HG03159 (cell line): ENCODE measurements around the gene KCTD12.

Source experiments
- ATAC-seq: cut with Tn5 transposase; IDR thresholded peaks from one replicate; pipeline ENCODE4 v1.9.1; 2021; ENCODE audit warnings: mild to moderate bottlenecking, moderate library complexity; ENCODE audit not compliant: unreplicated experiment

Gene KCTD12

DNA sequence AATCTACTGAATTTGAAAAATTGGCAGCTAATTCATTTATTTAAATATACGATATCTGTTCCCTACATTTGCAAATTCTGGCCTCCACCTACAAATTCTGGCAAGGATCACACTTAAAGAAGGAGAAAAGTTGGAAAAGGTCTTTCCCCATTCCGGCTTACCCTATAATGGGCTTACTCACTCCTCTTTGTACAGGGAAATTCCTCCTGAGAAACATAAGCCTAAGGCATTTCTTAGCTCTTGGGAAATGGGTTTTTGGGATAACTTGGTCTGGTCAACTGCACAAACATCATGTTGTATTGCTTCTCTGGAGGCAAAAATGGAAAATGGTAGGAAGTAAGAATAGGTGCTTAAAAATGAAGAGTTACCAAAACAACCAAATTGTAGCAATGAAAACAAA, 25.5 kb downstream of the KCTD12 start:
- ATAC-seq: no peak

DNA sequence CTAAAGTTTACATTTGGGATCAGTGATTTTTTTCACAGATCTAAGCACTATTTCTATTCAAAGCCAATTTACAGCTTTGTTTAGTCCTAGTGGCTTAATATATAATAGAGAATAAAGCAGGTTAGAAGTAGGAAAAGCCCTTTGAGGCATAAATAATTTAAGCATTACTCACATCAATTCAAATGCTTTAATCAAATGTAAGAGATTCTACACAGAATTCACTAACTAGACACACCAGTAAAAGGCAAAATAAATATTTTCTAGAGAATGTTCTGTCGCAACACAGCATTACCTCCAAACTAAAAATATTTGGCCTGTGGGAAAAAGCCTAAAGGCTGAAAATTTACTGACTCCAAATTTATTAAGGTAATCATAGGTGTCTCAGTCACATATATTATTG, 31.3 kb downstream of the KCTD12 start:
- no peak for ATAC-seq

DNA sequence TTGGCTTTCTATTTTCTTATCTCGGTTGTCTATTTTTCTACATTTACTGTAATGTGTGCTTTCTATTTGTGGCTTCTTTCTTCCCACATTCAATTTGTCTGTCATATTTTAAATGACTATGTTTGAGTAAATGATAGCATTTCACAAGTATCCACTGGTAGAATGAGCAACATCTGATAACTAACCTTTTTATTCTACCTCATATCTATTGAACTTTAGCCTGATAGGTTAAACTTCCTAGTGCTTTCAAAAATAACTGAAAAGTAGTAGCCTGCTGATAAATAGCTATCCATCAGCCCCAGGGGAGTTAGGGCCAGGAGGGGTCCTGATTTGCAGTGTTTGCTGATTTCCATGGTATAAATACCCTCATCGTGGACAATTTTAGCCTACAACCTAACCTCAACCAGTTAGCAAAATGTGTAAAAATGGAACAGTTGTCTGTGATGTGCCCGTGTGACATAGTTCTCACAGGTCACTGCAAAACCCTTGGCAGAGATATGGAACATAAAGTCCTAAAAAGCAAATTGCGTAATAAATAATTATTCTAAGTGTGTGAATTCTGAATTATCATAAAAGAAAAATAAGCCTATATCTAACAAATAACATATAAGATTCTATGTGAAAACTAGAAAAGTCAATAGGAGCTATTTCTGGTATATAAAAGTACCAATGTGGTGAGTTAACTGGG, 32.1 kb downstream of the KCTD12 start:
- ATAC-seq: no peak

DNA sequence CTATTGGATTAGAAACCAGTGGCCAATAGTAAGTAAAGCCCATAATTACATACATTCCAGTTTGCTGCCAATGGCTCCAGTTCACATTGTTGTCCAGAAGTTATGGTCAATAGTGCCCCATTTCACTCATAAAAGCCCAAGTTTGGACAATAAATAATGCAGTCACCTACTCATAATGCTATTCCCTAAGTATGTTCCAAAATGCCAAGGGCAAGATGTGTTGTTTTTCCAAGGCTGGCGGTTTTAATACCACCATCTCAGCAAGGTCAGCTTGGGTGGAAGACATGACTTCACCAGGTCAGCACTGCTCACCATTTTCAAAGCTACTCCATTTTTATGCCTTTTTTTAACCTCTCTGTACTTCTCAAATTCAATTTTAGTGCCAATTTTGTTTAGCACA, 32.7 kb downstream of the KCTD12 start:
- ATAC-seq: no peak

DNA sequence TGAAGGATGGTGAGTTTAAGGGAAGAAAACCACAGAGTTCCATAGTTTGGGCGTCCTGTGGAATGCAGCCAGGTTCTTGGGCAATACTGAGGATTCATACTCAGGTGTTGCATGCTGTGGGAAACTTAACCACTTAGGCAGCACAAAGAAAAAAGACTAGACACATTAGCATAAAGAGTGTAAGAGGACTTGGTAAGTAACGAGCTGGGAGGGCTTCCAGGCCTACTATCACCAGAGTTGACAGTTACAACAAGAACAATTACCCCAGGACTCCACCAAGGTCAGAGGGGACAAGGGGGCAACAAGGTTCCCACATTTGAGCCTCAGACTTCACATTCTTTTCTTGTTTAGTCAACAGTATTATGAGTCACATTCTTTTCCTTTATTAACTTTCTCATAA, 33.2 kb downstream of the KCTD12 start:
- ATAC-seq: no peak

DNA sequence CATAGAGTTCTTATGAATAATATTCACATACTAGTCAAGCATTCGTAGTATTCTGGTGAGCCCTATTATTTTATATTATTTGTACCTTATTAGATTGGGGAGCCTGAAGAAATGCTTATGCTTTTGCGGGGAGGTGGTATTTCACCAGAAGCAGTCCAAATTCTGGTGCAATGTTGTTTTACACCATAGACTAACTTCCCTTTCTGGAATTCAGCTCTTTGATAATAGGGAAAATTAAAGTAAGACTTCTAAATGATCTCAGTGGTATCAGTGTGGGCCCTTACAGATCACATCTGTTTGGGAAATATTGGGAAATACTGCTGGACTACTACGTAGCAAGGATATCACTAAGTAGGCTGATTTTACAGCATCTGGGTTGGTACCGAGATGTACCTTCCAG, 34.2 kb downstream of the KCTD12 start:
- ATAC-seq: no peak

DNA sequence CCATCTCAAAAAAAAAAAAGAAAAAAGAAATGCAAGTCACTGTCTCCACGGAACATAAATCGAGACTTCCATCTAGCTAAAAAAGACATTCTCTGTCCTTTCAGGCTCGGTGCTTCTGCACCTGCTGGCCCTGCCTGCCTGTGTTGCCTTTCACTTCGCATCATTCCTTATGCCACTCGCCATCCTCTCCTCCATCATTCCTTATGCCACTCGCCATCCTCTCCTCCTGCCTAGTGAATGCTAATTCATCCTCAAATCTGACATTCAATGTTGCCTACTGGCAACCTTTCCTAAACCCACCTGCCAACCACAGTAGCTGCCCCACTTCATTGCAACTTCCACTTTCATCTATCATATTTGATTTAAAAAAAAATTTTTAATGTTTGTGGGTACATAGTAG, 36.7 kb downstream of the KCTD12 start:
- no peak for ATAC-seq

DNA sequence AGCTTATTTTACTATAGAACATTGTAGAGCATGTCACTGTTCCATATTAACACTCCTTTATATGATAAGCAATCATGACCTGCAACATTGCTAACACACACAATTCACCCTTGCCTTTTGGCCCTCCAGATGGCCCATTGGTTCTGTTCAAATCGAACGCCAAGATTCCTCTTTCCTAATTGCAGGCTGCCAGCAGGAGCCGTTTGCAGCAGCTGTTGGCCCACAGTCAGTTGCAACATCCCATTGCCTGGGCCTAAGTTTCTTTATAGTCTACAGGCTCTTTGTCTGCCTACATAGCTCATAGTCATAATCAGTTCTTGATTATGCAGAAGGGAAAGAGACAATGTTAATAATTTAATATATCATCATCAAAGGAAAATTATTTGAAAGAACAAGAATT, 37.6 kb downstream of the KCTD12 start:
- ATAC-seq: no peak

DNA sequence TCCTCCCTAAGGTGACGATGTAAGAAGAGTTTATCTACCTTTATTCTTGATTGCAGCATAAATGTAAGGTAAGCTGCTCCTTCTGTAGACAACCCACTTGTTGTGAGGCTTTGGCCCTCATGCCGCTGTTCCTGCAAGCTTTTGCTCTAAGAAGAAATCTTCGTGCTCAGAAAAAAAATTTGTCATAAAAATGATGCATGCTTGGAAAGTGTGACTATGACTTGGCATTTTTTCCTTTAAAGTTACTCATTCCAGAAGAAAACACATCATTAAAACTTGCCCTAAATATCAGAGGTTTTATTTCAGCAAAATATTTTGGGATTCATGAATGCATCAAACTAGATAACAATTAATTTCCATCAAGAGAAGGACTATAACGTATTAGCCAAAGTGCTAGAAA, 39.8 kb downstream of the KCTD12 start:
- ATAC-seq: no peak

DNA sequence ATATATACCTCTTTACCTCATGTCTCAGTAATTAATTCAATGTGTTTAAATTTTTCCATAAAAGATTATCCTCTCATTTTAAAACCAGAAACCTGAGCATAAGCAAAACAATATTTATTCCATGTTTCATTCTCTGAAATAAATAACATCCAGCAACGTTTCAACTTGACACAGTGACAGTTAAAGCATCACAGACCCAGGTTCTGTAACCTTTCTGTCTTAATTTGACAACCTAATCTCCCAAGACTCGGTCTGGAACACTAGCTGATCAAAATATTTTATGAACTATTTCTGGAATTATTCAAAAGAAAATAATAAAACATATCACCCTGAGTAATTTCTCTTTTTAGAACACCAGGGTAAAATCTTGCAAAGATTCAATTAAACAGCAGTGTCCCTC, 40.3 kb downstream of the KCTD12 start:
- no peak for ATAC-seq

DNA sequence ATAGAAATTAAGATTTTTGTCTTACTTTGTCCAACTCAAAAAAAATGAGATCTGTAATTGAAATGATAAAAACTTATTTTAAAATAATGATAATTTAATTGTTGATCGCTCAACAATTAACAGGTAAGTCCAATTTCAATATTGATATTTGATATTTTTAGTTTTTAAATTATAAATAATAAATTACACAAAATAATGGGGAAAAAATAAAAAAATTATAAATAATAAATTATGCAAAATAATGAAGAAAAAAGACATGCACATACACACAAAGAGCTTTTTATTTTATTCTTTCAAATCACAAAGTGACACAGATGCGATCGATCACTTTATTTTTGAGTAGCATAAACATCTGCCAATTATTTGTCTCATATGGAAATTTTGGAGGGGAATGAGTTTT, 40.8 kb downstream of the KCTD12 start:
- ATAC-seq: no peak

DNA sequence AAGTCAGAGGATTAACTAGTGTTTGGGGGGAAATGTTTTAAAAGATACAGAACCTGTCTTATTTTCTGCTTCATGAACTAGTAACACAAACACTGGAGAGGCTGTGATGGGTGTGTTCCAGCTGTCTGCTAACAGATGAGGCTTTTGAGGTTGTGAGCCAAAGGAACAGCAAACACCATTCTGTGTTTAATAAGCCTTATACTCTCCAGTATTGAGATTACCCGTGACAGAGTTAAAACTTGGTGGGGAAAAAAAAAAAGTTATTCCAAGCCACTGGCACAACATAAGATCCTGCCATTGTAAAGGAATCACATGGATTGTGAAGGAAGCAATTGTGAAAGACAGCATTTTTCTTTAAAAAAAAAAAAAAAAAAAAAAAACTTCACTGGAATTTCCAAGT, 48.4 kb downstream of the KCTD12 start:
- no peak for ATAC-seq

DNA sequence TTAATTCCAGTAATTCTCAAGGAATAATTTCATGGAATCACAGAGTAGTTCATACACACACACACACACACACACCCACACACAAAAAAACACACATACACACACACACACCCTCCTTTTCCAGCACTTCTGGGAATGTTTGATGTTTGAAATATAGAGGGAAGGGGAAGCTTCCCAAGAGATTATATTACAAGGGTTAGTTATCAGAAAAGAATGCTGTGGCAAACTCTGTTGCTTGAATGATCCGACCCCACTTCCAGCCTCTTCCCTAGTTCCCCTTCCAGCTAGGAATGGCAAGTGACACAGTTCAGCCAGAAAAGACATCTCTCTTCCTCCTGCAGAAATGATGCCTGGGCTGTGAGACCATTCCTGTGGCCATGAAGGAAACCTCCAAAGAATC, 49.9 kb downstream of the KCTD12 start:
- no peak for ATAC-seq

DNA sequence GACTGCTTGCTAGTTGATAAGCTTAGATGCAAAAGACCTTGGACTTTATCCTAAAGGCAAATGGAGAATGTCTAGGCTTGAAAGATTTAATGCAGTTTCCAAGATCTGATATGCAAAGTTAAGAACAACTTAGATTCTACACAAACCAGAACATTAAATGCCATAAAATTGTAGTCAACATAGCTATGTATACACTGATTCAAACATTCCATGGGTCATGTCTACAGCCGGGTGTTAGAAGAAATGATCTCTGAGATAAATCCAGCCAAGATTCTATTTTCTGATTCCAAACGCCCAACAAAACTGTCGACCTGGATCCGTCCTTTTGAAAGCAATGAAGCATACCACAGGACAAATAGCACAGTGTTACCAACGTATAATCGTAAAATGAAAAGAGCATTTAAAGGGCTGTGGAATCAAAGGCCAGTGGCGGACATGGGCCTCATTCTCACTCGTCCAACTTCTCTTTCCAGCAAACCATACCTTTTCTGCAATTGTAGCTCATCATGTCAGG, 52.7 kb downstream of the KCTD12 start:
- no peak for ATAC-seq

DNA sequence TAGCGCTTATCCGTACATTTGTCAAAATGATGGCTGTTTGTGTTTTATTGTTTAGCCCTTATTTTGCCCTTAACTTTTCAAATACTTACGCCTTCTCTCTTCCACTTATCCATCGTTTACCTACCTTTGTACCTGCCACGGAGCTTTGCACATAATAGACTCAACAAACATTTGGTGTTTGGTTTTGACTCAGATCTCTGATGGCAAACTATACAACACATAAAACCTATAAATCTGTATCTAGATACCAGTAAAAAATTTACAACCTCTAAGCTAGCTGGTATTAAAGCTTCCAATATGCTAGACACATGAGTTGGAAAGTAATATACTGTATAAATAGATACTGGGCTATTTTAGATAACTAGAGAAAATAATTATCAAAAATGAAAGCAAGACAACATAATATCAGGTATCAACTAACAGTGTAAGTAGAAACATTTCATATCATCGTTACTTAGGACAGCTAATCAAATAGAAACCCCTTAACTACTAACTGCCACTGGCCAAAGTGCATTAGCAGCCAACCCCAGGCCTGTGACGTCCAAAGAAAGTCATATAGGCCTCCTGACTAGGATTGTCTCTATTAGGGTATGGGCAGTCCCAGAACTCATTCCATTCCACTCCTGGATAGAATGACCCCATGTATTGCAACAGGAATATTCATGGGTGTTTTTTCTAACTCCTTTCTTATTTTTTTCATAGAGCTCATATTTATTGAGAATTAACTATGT, 53.8 kb downstream of the KCTD12 start:
- ATAC-seq: no peak

DNA sequence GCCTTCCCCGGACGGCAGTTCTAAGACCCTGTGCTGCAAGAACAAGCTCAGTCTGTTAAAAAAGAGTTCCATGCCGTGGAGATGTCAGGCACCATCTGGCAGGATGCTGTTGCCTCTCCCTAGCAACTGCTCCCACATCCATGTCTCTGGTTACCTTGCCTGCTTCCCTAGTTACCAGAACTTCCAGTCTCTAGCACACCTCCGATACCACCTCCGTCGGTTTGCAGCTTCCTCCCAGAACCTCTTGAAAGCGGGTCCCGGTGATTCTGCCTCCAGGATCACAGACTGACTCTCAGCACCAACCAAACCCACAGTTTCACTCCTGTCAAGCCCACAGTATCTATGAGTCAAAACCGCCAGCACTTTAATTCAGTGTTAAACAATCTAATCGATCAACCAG, 55.4 kb downstream of the KCTD12 start:
- ATAC-seq: no peak
